ENCODE data around the gene NAV2.

Gene NAV2

DNA sequence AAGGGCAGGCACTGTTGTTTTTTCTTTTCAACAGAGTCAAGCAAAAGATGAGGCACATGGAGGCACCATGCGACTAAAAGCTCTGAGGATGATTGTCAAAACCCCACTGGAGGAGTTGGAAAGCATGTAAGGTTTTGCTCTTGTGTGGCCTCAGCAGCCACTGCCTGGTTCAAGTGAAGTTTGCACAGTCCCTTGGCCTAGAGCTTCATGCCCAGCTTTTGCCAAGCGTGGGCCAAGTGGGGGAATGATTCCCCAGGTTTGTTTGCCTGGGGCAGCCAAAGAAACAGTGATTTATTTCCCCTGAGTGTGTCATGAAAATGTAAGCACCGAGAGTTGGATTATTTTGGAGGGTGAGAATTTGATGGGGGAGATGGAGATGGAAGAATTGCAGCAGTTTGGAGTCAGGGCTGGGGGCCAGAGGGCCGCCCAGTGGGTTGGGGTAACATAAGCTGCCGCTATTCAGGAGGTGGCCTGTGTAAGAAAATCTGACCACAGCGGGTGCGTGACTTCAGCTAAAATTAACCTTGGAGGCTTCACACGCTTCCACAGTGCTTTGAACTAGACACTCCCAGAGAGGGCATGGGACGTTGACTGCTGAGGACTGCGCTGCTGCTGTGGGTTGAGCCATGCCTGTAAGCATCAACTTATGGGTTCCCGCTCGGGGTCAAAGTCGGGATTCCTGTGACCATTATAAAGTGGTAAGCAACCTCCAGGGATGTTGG is 100.7 kb downstream of the NAV2 start:
- DNase-seq: no peak

DNA sequence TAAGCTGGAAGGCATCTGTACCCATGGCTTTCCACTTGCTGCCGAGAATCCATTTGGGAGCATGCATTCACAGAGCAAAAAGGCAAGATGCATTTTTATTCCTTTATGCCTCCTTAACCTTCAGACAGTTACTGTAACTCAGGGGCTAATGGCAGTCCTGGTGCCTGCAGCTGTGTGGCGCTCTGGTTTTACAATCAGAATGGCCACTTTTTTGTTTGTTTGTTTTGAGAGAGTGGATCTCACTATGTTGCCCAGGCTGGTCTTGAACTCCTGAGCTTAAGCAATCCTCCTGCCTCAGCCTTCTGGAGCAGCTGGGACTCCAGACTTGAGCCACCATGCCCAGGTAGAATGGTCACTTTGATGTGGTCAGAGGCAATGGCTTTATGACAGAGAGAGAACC is 101.8 kb downstream of the NAV2 start:
- DNase-seq: no peak

DNA sequence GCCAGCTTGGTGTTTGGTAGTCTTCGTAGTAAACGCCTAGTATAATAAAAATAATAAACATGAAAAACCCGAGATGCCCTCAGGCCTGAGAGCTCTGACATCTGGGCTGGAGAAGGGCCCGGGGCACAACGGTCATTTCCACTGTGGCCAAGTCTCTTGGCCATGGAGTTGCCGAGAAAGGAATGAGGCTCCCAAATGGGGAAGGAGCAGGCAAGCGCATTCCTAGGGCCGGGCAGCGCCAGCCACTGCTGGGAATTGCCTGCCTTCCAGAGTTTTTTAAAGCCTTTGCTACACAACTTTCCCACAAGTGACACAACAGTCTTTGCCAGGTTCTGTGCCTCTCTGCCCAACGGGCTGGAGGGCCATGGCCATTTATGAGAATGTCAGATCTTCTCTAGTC is 103.4 kb downstream of the NAV2 start:
- DNase-seq: no peak

DNA sequence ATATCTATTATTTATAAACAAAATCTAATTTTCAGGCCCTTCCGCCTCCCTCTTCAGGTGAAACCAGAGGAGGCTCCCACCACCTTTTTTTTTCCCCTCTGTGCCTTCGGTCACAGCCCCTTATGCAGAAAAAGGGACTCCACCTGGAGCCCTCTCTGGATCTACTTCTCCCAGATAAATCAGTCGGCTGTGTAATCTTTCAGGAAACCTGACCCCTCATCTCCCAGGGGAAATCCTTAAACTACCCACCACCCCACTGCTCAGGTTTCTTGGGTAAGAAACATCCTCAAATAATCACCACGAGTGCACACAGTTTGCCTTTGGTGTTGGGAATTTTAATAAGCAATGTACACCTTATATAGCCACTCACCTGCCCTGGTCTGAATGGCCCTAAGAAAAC is 104.2 kb downstream of the NAV2 start:
- DNase-seq: no peak

DNA sequence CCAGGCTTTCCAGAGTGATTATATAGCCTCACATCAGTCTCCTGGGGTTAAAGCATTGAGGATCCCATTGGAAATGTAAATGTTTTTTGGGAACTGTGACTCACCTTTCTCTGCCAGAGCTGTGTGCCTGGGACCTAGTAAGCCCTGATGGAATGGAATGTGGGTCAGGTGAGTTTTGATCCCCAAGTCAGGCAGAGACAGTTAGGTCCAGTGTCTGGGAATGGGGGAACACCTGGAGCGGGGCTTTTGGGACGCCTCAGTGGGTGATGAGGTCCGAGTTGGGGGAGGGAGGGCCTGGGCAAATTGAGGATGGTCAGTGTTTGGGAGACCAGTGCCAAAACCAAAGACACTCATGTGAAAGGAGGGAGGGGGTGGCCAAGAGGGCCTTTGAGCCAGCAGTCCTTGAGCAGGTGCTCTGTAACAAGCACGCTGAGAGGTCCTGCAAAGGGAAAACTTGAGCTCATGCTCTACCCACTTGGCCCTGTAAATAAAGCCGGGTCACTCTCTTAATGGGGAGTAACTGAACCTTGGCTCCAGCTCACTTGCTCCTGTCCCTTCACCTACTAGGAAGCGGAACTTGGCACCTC is 104.7 kb downstream of the NAV2 start:
- no peak for DNase-seq

DNA sequence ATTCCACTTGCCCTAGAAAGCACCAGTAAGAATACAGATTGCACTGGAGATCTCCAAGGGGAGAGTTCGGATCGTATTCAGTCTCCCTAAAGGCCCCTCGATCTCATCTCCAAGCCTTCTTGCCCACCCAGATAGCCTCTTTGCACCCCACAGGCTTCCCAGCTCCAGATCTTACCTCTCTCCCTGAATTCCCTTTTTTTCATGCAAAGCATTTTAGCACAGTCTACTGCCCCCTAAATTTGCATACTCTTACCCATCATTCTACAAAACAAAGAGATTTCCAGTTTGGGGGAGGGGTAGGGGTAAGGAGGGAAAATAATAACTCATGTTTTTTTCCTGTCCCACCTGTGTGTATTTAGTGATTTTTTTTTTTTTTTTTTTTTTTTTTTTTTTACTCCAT is 105.2 kb downstream of the NAV2 start:
- DNase-seq: no peak

DNA sequence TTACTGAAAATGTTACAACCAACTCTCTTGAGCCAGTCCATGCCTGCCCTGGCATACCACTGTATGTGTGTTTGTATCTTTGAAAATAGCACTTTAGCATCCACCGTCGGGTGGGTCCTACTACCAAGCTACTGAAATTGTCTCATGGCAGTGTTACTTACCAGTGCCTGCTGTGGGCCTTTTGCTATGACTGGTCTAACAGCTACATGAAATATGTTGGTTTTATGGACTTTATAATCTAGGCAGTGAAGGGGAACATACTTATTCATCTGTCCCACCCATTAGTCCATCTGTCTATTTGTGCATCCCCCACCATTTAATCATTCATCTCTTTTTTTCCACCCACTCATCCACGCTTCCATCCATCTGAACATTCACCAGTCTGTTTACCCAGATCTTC is 106.0 kb downstream of the NAV2 start:
- no peak for DNase-seq

DNA sequence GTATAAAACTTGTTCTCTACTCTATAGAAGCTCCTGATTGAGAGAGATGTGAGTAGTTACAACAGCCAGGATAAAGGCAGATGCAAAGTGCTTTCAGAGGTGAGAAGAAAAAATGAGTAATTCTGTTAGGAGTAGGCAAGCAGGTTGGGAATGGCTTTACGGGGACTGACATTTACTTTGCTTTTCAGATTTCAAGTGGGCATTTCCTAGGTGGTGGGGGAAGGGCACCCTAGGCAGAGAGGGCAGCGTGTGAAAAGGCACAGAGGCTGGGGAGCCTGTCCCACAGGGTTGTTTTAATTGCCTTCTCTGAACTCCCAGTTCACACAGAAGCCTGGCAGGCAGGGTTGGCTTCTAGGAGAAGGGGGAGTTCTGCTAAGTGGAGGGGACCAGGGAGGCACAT is 106.5 kb downstream of the NAV2 start:
- peak; percentile 51 for DNase-seq

DNA sequence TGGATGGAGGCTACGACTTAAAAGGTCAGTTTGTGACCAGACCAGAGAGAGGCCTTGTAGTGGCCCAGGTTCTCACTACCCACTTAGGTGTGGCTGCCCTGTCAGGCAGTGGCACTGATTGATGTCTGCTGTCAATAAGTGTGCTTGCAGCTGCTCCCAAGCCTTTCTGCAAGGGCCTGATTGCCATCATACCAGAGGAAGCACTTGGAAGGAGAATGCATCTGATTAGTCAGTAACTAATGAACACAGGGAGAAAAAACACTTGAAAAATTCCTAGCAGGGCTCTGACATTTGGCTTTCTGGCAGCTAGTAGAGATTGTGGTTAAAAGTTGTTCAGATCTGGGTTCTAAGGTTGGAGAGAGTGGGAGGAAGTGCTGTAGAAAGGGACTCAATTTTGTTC is 107.5 kb downstream of the NAV2 start:
- no peak for DNase-seq

DNA sequence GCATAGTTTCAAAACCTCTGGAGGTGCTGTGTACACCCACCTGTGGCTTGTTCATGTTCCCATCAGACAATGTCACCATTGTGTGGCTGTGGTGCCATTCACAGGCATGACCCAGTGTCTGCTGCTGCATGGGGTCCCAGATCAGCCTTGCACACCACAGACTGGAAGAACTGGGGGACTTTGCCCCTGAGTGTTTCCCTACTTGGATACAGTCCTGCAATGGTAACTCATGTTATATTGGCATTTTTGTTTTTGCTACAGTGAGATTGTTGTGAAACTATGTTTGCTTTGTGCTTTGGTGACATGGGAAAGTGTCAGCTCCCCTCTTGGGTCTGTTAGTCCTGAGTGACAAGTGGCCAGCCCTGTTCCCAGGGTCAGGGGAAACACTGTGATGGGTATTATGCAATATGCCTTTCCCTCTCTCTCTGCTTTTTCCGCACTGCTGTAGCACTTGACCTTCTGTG is 108.8 kb downstream of the NAV2 start:
- DNase-seq: no peak

DNA sequence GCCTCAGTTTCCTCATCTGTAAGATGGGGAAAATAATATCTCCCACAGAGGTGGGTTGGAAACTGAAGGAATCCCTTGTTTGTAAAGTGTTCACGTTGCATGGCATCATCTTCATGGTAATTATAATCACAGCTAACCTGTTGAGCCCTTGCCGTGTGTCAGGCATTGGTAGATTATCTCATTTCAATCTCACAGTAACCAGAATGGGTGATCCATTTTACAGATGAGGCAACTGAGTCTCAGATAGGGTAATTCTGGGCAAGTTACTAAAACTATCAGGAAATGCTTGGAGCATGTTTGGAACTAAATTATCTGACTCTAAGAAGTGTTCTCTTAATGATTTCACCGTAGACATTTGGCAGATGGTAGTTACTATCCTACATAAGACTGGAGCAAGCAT is 109.4 kb downstream of the NAV2 start:
- no peak for DNase-seq

DNA sequence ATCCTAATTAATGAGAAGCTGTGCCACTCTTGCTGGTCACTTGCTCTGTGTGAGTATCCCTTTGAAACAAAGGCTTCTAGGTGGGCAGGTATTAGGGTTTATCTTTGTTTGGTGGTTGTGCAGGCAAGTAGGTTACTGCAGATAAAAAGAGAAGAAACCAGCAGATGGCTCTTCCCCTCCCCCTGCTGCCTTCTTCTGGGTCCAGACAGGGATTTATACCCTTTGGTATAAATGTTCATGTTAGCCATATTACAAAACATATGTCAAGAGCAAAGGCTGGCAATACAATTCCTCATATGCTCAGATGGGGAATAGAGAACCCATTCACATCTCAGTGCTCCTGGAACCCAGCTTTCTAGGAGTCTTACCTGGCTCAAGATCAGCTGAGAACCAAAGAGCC is 109.9 kb downstream of the NAV2 start:
- DNase-seq: no peak

DNA sequence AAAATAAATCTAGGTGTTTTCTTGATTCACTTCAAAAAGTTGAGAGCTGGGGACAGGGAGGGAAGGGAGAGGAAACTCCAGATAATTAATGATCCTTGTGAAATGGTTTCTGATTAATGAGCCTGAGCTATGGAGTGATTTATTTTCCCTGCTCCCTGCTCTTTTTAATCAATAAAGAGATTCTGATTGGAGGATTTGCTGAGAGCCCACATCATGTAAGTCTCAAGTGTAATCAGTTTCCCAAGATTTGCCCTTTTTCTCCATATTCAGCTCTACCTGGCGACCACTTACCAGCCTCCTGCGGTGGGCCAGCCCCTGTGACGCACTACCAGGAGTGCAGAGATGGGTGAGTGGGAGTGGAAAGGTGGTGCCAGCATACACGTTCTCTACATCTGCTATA is 114.0 kb downstream of the NAV2 start:
- DNase-seq: no peak

DNA sequence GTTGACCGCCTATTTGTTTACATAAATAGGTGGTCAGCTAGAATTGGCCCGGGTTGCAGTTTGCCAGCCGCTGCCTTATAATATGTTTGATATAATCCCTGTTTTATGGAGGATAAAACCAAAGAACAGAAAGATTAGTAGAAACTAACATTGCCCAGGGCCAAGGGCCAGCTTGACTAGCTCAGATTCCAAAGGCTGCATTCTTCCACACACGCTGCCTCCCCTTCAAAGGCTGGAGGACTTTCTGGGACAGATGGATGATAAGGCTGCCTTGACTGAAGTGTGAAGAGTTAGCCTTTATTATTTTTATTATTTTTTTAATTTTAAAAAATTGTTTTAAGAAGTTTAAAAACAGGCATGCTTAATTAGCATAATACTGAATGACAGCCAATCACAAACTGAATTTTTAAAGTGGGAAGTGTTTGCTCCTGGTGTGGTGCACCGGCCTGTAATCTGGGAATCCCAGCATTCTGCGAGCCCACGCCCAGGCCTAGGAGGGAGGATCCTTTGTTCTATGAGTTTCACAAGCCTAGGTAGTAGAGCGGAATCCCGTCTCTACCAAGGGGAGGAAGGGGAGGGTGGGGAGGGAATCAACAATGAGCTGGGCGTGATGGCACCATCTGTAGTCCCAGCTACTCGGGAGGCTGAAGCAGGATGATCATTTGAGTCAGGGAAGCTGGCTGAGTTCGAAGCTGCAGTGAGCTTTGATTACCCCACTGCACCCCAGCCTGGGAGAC is 114.9 kb downstream of the NAV2 start:
- no peak for DNase-seq

DNA sequence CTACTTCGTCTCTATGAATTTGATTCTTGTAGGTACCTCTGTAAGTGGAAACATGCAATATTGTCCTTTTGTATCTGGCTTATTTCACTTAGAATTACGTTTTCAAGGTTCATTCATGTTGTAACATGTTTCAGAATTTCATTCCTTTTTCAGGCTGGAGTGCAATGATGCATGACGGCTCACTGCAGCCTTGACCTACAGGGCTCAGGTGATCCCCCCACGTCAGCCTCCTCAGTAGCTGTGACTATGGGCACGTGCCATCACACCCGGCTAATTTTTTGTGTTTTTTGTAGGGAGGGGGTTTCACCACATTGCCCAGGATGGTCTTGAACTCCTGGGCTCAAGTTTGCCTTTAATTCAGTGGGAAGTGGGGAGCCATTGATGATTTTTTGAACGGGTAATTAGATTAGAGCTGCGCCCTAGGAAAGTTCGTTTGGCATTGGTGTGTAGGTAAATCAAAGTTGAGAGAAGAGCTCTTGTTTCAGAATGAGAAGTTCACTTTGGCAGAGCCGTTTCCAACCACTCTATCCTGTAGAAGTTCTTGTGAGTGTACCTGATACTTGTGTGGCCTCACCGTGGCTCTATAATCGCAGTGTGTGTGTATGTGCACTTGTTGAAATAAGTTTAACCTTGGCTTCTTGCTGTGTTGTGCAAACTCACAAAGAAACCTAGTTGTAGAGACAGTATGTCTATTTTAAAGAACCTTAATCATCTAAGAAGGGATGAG is 115.9 kb downstream of the NAV2 start:
- DNase-seq: no peak

DNA sequence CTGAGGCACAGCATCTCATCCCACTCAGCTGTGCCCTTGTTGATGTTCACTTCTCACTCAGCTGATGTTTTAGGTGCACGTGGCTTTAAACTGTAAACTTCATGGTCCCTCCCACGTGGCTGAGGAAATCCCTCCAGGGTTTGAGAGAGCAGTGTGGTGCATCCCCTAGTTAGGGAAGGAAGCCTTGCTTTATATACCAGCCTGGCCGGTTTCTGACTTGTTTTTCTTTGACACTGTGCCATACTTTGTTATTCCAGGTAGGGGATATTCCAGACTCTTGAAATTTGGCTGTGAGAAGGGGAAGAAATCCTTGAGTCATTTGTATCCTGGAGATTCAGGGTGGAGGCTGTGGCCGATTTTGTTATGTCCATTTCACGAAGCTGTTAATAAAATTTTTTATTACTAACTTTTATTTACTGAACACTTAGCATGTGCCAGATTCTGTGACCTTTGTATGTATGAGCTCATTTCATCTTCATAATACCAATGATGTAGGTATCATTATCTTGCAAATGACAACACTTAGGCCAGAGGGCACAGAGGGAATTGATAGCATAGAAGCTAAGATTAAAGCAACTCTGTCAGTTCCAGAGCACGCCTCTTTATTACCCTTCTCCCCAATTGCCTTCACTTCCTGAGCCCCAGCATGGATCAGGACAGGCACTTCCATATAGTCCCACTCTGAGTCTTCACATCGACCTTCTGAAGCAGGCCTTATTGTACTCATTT is 116.6 kb downstream of the NAV2 start:
- DNase-seq: no peak

DNA sequence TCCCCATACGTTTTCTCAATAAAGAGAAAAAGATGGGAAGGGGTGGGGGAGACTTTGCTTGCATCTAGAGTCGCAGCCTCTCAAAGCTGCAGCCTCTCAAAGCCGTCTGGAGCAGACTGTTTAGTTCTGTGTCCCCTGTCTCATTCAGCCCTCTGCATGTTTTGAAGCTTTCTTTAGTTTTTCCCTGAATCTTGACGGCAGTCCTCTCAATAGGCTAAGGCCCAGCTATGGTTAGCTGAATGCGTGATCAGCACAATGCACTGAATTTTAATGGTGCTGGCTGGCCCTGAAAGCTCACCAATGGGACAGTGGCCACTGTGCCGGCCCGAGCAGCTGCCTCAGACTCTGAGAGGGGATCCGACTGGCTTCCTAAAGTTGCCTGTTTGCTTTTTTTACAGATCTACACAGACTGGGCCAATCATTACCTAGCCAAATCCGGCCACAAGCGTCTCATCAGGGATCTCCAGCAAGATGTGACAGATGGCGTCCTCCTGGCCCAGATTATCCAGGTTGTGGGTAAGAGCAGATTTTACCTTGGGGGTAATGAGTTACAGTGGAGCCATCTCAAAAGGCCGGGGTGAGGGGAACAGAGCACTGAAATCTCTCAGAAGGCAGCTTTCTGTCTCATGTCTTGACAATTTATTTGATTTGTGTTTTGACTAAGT is 119.6 kb downstream of the NAV2 start:
- no peak for DNase-seq

DNA sequence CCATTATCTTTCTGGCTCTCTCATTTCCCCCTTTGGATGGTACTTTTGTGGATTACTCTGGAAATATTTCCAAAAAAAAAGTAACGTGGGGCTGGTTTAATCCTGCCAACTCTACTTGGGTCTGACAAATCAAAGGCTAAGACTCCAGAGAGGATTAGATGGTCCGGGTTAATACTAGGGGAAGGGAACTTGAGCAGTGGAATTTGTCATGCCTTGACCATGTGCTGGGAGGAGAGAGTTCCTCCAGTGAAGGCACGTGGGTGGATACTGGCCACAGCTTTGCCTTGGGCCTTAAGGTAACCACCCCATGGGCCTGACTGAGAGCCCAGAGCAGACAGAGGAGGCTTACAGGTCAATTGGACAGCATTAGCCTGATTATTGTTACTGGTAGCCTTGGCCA is 120.3 kb downstream of the NAV2 start:
- DNase-seq: no peak

DNA sequence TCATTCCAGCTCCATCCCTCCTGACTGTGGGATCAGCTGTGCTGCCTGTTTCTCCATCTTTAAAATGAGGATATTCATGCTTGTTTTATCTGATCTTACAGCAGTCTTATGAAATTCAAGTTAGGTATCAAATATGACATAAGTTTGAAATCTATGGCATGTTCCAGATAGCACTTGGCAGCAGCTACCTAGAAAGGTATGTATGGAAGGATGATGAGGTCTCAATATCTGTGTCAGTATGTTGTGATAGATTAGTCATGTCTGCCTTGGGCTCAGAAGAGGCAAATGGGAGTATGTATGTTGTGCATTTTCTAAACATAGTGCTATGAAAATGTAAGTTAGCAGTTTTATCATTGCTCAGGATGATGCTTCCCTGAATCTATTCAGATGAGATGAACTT is 122.1 kb downstream of the NAV2 start:
- no peak for DNase-seq

DNA sequence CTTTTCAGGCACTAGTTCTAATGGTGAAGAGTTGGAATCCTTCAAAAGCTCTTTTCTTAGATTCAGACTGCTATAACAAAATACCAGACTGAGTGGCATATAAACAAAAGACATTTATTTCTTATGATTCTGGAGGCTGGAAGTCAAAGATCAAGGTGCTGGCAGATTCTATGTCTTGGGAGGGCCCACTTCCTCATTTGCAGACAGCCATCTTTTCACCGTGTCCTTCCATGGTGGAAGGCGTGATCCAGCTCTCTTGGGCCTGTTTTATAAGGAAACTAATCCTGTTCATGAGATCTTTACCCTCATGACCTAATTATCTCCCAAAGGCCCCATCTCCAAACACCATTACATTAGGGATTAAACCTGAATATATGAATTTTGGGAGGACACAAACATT is 124.0 kb downstream of the NAV2 start:
- DNase-seq: no peak

DNA sequence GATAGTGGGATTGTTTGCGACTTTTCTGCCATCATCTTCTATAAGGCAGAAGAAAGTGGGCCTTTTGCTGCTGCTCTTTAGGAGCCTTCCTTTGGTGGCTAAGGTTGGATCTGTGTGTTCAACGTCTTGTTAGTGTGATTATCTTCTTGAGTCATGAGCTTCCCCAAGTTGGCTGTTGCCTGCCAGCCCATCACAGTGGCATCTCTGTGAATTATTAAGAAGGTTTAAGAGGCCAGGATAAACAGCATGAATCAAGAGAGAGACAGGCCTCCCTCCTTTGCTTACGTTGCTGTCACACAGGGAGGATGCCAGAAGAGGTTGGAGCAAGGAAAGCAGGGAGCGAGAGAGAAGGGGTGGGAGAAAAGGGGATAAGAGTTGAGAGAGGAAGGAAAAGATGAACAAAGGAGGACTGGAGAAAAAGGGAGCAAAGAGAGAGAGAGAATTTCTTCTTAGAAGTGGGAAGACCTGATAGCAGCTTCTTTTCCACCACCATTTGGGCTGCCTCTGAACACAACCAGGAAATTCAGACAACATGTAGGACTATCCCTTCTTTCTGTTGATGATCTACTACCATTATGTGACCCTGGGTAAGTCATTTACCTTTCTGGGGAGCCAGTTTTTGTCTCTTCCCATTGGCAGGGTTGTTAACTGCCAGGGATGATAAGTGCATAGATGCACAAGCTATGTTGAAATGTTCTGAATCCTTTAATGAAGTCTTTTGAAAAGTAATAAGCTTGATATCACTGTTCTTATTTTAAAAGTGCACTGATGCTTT is 126.5 kb downstream of the NAV2 start:
- DNase-seq: no peak

DNA sequence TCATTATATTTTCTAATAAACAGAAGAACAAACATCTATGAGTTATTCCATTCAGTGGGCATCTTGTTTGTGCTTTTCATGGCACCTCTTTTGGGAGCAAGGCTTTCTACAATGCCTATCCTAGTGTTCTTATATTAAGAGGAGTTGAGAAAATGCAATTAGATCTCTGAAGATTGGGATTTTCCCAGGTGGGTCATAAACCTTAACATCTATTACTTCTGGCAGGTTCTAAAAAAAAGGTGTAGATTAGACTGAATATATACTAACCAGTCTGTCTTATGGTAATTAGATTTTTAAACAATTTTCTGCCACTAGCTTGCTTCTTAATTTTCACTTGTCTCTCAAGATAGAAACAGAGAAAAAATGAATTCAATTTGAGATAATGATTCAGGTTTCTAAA is 128.3 kb downstream of the NAV2 start:
- no peak for DNase-seq

Data from NCI-H510A (cell line).